Mesenchymal stem cell (in vitro differentiated cells and primary cell): ENCODE measurements around the gene NRG3.

Source experiments
- DNase-seq: peaks from one replicate; pipeline ENCODE4 v3.0.0-alpha.2; 2013
- H2AFZ ChIP-seq: one replicate; pipeline ENCODE4 v1.6.1; 2013; ENCODE audit warnings: low read depth, mild to moderate bottlenecking, control low read depth, inconsistent platforms, low read length, moderate library complexity
- H2AK5ac ChIP-seq: 2 replicates; pipeline ENCODE4 v1.6.1; 2013; ENCODE audit warnings: low read length, moderate library complexity, mild to moderate bottlenecking, inconsistent platforms; ENCODE audit not compliant: severe bottlenecking
- H2BK120ac ChIP-seq: one replicate; pipeline ENCODE4 v1.6.1; 2013; ENCODE audit warnings: low read depth, mild to moderate bottlenecking, inconsistent platforms, low read length, moderate library complexity
- H2BK12ac ChIP-seq, 2 experiments: one replicate each; pipeline ENCODE4 v1.6.1; 2013; ENCODE audit warnings: inconsistent platforms in 2 of 2, low read length in 2 of 2, mild to moderate bottlenecking in 2 of 2, moderate library complexity in 2 of 2, control low read depth in 1 of 2
- H2BK15ac ChIP-seq: one replicate; pipeline ENCODE4 v1.6.1; 2013; ENCODE audit warnings: mild to moderate bottlenecking, low read depth, inconsistent platforms; ENCODE audit not compliant: poor library complexity, severe bottlenecking
- H2BK5ac ChIP-seq: 2 replicates; pipeline ENCODE4 v1.6.1; 2013; ENCODE audit warnings: low read depth, mild to moderate bottlenecking, low read length, control low read depth, inconsistent platforms; ENCODE audit not compliant: poor library complexity, severe bottlenecking
- H3K14ac ChIP-seq, 2 experiments: one replicate each; pipeline ENCODE4 v1.6.1; 2013; ENCODE audit warnings: inconsistent platforms in 2 of 2, low read length in 2 of 2, control low read depth in 1 of 2, mild to moderate bottlenecking in 1 of 2, moderate library complexity in 1 of 2
- H3K18ac ChIP-seq, 2 experiments: one replicate each; pipeline ENCODE4 v1.6.1; 2013; ENCODE audit warnings: inconsistent platforms in 2 of 2, low read length in 2 of 2, control low read depth in 1 of 2, low read depth in 1 of 2, mild to moderate bottlenecking in 1 of 2
- H3K23ac ChIP-seq, 2 experiments: one replicate each; pipeline ENCODE4 v1.6.1; 2013; ENCODE audit warnings: inconsistent platforms in 2 of 2, low read length in 2 of 2, mild to moderate bottlenecking in 2 of 2, moderate library complexity in 2 of 2, control low read depth in 1 of 2
- H3K27ac ChIP-seq: 2 replicates; pipeline ENCODE4 v1.5.1; 2013; ENCODE audit warnings: mild to moderate bottlenecking, moderate library complexity, low read length, control low read depth, inconsistent platforms; ENCODE audit not compliant: poor library complexity, severe bottlenecking
- H3K27me3 ChIP-seq, 2 experiments: 2 replicates each; pipeline versions ENCODE4 v1.6.1 to v1.7.0; 2013; ENCODE audit warnings: low read length in 2 of 2, mild to moderate bottlenecking in 2 of 2, moderate library complexity in 2 of 2, control low read depth in 1 of 2, inconsistent platforms in 1 of 2; ENCODE audit not compliant: control insufficient read depth in 1 of 2, insufficient read depth in 1 of 2
- H3K36me3 ChIP-seq, 2 experiments: 2 replicates each; pipeline versions ENCODE4 v1.6.1 to v1.7.0; 2013; ENCODE audit warnings: low read length in 2 of 2, control low read depth in 1 of 2, inconsistent platforms in 1 of 2, low read depth in 1 of 2, mild to moderate bottlenecking in 1 of 2; ENCODE audit not compliant: insufficient read depth in 2 of 2, control insufficient read depth in 1 of 2
- H3K4ac ChIP-seq, 2 experiments: one replicate each; pipeline ENCODE4 v1.6.1; 2013; ENCODE audit warnings: inconsistent platforms in 2 of 2, low read length in 2 of 2, mild to moderate bottlenecking in 2 of 2, moderate library complexity in 2 of 2, control low read depth in 1 of 2, low read depth in 1 of 2
- H3K4me1 ChIP-seq: 2 replicates; pipeline ENCODE4 v1.6.1; 2013; ENCODE audit warnings: low read depth, low read length, control low read depth; ENCODE audit not compliant: control insufficient read depth, insufficient read depth
- H3K4me2 ChIP-seq: 2 replicates; pipeline ENCODE4 v1.6.1; 2013; ENCODE audit warnings: low read length, mild to moderate bottlenecking, inconsistent platforms; ENCODE audit not compliant: poor library complexity, severe bottlenecking
- H3K4me3 ChIP-seq, 2 experiments: 2 replicates each; pipeline versions ENCODE4 v1.5.1 to v1.7.0; 2013; ENCODE audit warnings: low read length in 2 of 2, mild to moderate bottlenecking in 2 of 2, control low read depth in 1 of 2, low read depth in 1 of 2; ENCODE audit not compliant: insufficient read depth in 1 of 2
- H3K79me1 ChIP-seq: replicated peaks from 2 replicates; pipeline ENCODE4 v1.6.1; 2013; ENCODE audit warnings: mild to moderate bottlenecking, control low read depth, low read length, inconsistent platforms; ENCODE audit not compliant: poor library complexity, severe bottlenecking
- H3K9ac ChIP-seq: 2 replicates; pipeline ENCODE4 v1.7.0; 2013; ENCODE audit warnings: mild to moderate bottlenecking, low read length, moderate library complexity
- H3K9me3 ChIP-seq: 2 replicates; pipeline ENCODE4 v1.7.0; 2013; ENCODE audit warnings: mild to moderate bottlenecking, low read length; ENCODE audit not compliant: control insufficient read depth
- H4K8ac ChIP-seq: one replicate; pipeline ENCODE4 v1.6.1; 2013; ENCODE audit warnings: inconsistent platforms, mild to moderate bottlenecking, low read length, moderate library complexity
- H4K91ac ChIP-seq: one replicate; pipeline ENCODE4 v1.6.1; 2013; ENCODE audit warnings: mild to moderate bottlenecking, low read length, inconsistent platforms
- WGBS: methylation state at CpG from one replicate; pipeline ENCODE4 v1.1.7; 2013; ENCODE audit warnings: mixed read lengths; 5-methylcytosine and 5-hydroxymethylcytosine counted together

Gene NRG3

GRCh38 chr10:82813856-82814255 lies 938.9 kb downstream of the NRG3 start:
- 89% methylated on average over 3 of the region's 5 CpGs for WGBS
- no peaks in the 10 kb centered on the region for H3K36me3 ChIP-seq
- DNase-seq: peak; percentile 40
- no peak overlapping the region for H4K91ac ChIP-seq
- H3K4me3 ChIP-seq: no peak overlapping the region
- H2BK120ac ChIP-seq: no peak overlapping the region
- no peaks in the 10 kb centered on the region for H3K9me3 ChIP-seq
- H2BK12ac ChIP-seq: no peak overlapping the region
- no peak overlapping the region for H2BK15ac ChIP-seq
- H3K4ac ChIP-seq: no peak overlapping the region
- H3K14ac ChIP-seq: no peak overlapping the region
- H3K9ac ChIP-seq: no peak overlapping the region
- H3K4me1 ChIP-seq: peaks cover 2% of the 10 kb centered on the region
- H3K23ac ChIP-seq: peak overlapping the region in 1 of 2 experiments; percentile 72
- H3K18ac ChIP-seq: peak overlapping the region in 1 of 2 experiments; percentile 38
- H3K4me2 ChIP-seq: no peak overlapping the region
- no peak overlapping the region for H3K27ac ChIP-seq
- H2BK5ac ChIP-seq: no peak overlapping the region
- H3K27me3 ChIP-seq: no peaks in the 10 kb centered on the region
- H2AK5ac ChIP-seq: no peak overlapping the region
- no peak overlapping the region for H4K8ac ChIP-seq
- no peak overlapping the region for H2AFZ ChIP-seq
- H3K79me1 ChIP-seq: no peaks in the 10 kb centered on the region

GRCh38 chr10:82814635-82815034 lies 939.6 kb downstream of the NRG3 start:
- Histone ChIP-seq H2BK120ac (no peak overlapping the region), H2BK12ac (no peak overlapping the region), H3K9ac (no peak overlapping the region), H3K18ac (no peak overlapping the region), H3K14ac (no peak overlapping the region), H3K4me2 (no peak overlapping the region), H4K8ac (no peak overlapping the region), H2AK5ac (no peak overlapping the region), H3K27me3 (no peaks in the 10 kb centered on the region), H2BK15ac (no peak overlapping the region), H4K91ac (no peak overlapping the region), H3K9me3 (no peaks in the 10 kb centered on the region), H3K27ac (no peak overlapping the region), H3K4ac (no peak overlapping the region), H3K4me1 (peaks cover 2% of the 10 kb centered on the region), H3K4me3 (no peak overlapping the region), H3K23ac (no peak overlapping the region), H2AFZ (no peak overlapping the region), H2BK5ac (no peak overlapping the region), H3K79me1 (no peaks in the 10 kb centered on the region), H3K36me3 (no peaks in the 10 kb centered on the region)
- DNase-seq: peak; percentile 20

GRCh38 chr10:82815680-82816079 lies 940.7 kb downstream of the NRG3 start:
- Histone ChIP-seq H3K79me1 (no peaks in the 10 kb centered on the region), H2AK5ac (no peak overlapping the region), H3K9me3 (no peaks in the 10 kb centered on the region), H3K4me2 (no peak overlapping the region), H2BK5ac (no peak overlapping the region), H3K18ac (no peak overlapping the region), H2BK120ac (no peak overlapping the region), H3K4ac (no peak overlapping the region), H3K14ac (no peak overlapping the region), H2AFZ (no peak overlapping the region), H2BK12ac (no peak overlapping the region), H3K9ac (no peak overlapping the region), H2BK15ac (no peak overlapping the region), H4K91ac (no peak overlapping the region), H3K4me3 (no peak overlapping the region), H4K8ac (no peak overlapping the region), H3K36me3 (no peaks in the 10 kb centered on the region), H3K27me3 (no peaks in the 10 kb centered on the region), H3K4me1 (peaks cover 2% of the 10 kb centered on the region), H3K23ac (no peak overlapping the region), H3K27ac (no peak overlapping the region)
- 87% methylated on average over 7 of the region's 7 CpGs for WGBS
- no peak for DNase-seq

DNA sequence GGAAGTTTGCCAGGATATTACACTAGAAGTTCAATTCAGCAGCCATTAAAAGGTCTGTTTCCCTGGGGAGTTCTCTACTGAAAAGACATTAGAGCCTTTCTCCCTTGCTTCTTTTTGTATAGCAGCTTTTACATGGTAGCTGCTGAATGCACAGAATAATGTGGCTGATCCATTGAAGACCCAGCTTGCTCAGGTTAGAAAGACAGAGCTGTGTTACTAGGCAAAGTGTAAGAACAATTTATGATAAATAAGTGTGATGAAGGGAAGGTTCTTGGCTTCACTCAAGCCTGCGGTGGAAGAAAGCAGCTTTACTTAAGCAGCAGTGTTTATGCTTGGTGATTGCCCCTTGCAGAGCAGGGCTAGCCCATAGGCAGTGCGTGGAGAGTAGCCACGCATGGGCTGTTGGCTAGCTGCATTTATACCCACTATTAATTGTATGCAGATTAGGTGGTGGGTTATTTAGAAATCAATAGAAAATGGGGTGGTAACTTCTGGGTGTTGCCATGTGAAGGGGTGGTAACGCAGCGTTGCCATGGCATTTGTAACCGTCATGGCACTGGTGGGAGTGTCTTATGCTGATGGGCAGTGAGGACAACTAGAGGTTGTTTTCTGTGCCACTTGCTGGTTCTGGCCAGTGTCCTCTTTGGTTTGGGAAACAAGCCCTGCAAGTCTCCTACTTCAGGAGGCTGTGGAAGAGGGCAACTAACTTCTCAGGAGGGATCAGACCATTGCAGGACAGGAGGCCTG lies 942.9 kb downstream of the NRG3 start:
- 87% methylated on average over 6 of the region's 6 CpGs for WGBS
- Histone ChIP-seq H2BK12ac (no peak overlapping the region), H3K18ac (no peak overlapping the region), H3K4ac (no peak overlapping the region), H3K9me3 (no peaks in the 10 kb centered on the region), H3K27me3 (no peaks in the 10 kb centered on the region), H3K4me1 (peaks cover 2% of the 10 kb centered on the region), H3K23ac (no peak overlapping the region), H3K36me3 (no peaks in the 10 kb centered on the region), H3K79me1 (no peaks in the 10 kb centered on the region), H4K8ac (no peak overlapping the region), H3K4me3 (no peak overlapping the region), H3K27ac (no peak overlapping the region), H2AFZ (no peak overlapping the region), H4K91ac (no peak overlapping the region), H2BK5ac (no peak overlapping the region), H2BK120ac (no peak overlapping the region), H3K4me2 (no peak overlapping the region), H2AK5ac (no peak overlapping the region), H3K14ac (no peak overlapping the region), H2BK15ac (no peak overlapping the region), H3K9ac (no peak overlapping the region)
- DNase-seq: no peak
